ENCODE data around the gene MSI2.

DNA sequence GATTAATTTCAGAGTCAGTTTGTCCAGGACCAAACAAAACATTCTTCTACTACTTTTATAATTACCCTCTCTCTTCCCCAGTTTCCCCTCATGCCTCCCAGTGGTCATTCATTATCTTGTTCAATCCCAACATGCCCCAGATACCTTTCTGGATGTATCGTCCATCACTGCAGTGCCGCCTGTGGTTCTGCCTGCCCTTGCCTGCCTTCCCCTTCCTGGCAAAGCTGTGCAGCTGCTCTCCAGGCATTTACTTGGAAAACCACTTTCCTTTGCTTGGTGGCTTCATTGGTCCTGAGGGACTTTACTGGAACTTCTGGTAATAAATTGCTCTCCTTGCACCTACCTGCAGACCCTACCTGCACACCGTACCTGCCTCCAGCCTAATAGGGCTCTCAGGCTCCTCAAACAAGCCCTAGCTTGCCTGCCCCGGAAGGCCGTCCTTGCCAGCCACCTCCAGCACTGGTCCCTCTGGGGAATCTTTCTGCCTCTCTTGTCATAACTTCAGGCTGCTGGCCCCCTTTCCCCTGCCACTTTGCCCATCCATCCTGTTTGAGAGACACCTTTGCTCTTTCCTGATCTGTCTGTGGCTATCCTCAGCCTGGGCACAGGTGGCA lies 19.5 kb upstream of the MSI2 start:
- TF ChIP-seq, protein P1, sequence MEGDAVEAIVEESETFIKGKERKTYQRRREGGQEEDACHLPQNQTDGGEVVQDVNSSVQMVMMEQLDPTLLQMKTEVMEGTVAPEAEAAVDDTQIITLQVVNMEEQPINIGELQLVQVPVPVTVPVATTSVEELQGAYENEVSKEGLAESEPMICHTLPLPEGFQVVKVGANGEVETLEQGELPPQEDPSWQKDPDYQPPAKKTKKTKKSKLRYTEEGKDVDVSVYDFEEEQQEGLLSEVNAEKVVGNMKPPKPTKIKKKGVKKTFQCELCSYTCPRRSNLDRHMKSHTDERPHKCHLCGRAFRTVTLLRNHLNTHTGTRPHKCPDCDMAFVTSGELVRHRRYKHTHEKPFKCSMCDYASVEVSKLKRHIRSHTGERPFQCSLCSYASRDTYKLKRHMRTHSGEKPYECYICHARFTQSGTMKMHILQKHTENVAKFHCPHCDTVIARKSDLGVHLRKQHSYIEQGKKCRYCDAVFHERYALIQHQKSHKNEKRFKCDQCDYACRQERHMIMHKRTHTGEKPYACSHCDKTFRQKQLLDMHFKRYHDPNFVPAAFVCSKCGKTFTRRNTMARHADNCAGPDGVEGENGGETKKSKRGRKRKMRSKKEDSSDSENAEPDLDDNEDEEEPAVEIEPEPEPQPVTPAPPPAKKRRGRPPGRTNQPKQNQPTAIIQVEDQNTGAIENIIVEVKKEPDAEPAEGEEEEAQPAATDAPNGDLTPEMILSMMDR (conservative IDR thresholded peaks at IDR 0.05; ENCODE audit: low read depth in 2 of 2), result no peak
- no peak for TF ChIP-seq POLR2AphosphoS5 (IDR thresholded peaks at IDR 0.05; ENCODE audit: low read depth)
- no peak for TF ChIP-seq EZH2phosphoT487 (IDR thresholded peaks at IDR 0.05; ENCODE audit: unreplicated experiment)
- TF ChIP-seq EZH2 (IDR thresholded peaks at IDR 0.05; ENCODE audit: low read depth, unreplicated experiment), result no peak
- TF ChIP-seq, protein P2, sequence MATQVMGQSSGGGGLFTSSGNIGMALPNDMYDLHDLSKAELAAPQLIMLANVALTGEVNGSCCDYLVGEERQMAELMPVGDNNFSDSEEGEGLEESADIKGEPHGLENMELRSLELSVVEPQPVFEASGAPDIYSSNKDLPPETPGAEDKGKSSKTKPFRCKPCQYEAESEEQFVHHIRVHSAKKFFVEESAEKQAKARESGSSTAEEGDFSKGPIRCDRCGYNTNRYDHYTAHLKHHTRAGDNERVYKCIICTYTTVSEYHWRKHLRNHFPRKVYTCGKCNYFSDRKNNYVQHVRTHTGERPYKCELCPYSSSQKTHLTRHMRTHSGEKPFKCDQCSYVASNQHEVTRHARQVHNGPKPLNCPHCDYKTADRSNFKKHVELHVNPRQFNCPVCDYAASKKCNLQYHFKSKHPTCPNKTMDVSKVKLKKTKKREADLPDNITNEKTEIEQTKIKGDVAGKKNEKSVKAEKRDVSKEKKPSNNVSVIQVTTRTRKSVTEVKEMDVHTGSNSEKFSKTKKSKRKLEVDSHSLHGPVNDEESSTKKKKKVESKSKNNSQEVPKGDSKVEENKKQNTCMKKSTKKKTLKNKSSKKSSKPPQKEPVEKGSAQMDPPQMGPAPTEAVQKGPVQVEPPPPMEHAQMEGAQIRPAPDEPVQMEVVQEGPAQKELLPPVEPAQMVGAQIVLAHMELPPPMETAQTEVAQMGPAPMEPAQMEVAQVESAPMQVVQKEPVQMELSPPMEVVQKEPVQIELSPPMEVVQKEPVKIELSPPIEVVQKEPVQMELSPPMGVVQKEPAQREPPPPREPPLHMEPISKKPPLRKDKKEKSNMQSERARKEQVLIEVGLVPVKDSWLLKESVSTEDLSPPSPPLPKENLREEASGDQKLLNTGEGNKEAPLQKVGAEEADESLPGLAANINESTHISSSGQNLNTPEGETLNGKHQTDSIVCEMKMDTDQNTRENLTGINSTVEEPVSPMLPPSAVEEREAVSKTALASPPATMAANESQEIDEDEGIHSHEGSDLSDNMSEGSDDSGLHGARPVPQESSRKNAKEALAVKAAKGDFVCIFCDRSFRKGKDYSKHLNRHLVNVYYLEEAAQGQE (IDR thresholded peaks at IDR 0.05; ENCODE audit: unreplicated experiment), result no peak
- TF ChIP-seq, protein P3, sequence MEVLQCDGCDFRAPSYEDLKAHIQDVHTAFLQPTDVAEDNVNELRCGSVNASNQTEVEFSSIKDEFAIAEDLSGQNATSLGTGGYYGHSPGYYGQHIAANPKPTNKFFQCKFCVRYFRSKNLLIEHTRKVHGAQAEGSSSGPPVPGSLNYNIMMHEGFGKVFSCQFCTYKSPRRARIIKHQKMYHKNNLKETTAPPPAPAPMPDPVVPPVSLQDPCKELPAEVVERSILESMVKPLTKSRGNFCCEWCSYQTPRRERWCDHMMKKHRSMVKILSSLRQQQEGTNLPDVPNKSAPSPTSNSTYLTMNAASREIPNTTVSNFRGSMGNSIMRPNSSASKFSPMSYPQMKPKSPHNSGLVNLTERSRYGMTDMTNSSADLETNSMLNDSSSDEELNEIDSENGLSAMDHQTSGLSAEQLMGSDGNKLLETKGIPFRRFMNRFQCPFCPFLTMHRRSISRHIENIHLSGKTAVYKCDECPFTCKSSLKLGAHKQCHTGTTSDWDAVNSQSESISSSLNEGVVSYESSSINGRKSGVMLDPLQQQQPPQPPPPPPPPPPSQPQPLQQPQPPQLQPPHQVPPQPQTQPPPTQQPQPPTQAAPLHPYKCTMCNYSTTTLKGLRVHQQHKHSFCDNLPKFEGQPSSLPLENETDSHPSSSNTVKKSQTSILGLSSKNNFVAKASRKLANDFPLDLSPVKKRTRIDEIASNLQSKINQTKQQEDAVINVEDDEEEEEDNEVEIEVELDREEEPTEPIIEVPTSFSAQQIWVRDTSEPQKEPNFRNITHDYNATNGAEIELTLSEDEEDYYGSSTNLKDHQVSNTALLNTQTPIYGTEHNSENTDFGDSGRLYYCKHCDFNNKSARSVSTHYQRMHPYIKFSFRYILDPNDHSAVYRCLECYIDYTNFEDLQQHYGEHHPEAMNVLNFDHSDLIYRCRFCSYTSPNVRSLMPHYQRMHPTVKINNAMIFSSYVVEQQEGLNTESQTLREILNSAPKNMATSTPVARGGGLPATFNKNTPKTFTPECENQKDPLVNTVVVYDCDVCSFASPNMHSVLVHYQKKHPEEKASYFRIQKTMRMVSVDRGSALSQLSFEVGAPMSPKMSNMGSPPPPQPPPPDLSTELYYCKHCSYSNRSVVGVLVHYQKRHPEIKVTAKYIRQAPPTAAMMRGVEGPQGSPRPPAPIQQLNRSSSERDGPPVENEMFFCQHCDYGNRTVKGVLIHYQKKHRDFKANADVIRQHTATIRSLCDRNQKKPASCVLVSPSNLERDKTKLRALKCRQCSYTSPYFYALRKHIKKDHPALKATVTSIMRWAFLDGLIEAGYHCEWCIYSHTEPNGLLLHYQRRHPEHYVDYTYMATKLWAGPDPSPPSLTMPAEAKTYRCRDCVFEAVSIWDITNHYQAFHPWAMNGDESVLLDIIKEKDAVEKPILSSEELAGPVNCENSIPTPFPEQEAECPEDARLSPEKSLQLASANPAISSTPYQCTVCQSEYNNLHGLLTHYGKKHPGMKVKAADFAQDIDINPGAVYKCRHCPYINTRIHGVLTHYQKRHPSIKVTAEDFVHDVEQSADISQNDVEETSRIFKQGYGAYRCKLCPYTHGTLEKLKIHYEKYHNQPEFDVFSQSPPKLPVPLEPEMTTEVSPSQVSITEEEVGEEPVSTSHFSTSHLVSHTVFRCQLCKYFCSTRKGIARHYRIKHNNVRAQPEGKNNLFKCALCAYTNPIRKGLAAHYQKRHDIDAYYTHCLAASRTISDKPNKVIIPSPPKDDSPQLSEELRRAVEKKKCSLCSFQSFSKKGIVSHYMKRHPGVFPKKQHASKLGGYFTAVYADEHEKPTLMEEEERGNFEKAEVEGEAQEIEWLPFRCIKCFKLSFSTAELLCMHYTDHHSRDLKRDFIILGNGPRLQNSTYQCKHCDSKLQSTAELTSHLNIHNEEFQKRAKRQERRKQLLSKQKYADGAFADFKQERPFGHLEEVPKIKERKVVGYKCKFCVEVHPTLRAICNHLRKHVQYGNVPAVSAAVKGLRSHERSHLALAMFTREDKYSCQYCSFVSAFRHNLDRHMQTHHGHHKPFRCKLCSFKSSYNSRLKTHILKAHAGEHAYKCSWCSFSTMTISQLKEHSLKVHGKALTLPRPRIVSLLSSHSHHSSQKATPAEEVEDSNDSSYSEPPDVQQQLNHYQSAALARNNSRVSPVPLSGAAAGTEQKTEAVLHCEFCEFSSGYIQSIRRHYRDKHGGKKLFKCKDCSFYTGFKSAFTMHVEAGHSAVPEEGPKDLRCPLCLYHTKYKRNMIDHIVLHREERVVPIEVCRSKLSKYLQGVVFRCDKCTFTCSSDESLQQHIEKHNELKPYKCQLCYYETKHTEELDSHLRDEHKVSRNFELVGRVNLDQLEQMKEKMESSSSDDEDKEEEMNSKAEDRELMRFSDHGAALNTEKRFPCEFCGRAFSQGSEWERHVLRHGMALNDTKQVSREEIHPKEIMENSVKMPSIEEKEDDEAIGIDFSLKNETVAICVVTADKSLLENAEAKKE (CRISPR knock-in tag; IDR thresholded peaks at IDR 0.05), result no peak
- TF ChIP-seq NANOG (IDR thresholded peaks at IDR 0.05; ENCODE audit: borderline replicate concordance), result no peak
- TF ChIP-seq CREB1 (CRISPR knock-in tag; IDR thresholded peaks at IDR 0.05; ENCODE audit: low read depth), result no peak
- no peak for TF ChIP-seq JUNB (IDR thresholded peaks at IDR 0.05; ENCODE audit: unreplicated experiment)
- no peak for TF ChIP-seq ZNF114 (CRISPR knock-in tag; IDR thresholded peaks at IDR 0.05)
- TF ChIP-seq ZNF331 (CRISPR knock-in tag; IDR thresholded peaks at IDR 0.05; ENCODE audit: low read depth), result no peak

Data from GM23338 (cell line).